PC-3 (cell line): ENCODE data around the gene KMT2A. TPM values are rescaled to one million over a fixed set of nuclear protein-coding genes. Genes with fewer than 3 reads are reported as not detected.
"Not testable (repeated sequence)": the region's sequence is repeated elsewhere in the genome, so short reads cannot be mapped to it uniquely, and the experiment has no call there.

Experiments used
- ATAC-seq: fragments of 200-7000 bp; cut with Tn5 transposase; 2 replicates; pipeline ENCODE4 v1.9.1; 2020; ENCODE audit warnings: mild to moderate bottlenecking, moderate library complexity
- BruUV-seq: library from RNA; stranded (reverse); fragments of 400-500 nt; replicated peaks from 2 replicates; lab custom pipeline; 2021; lab: Mats Ljungman, UMichigan
- CTCF ChIA-PET: fragments of 300-600 bp; sonication (Branson Sonifier 250); formaldehyde crosslinking; loops from one replicate; lab custom pipeline; 2022; ENCODE audit warnings: antibody characterized with exemption; lab: Charles Lee
- POLR2A ChIA-PET: fragments of 300-600 bp; sonication (Branson Sonifier 250); formaldehyde crosslinking; loops from one replicate; lab custom pipeline; 2022; ENCODE audit warnings: antibody characterized with exemption; ENCODE audit not compliant: unreplicated experiment; lab: Charles Lee
- DNase-seq: peaks from one replicate; pipeline ENCODE4 v3.0.0-alpha.2; 2015
- H2AFZ ChIP-seq: fragments of 300-600 bp; sonication (generic); 2 replicates; pipeline ENCODE4 v1.6.0; 2016; ENCODE audit warnings: antibody characterized with exemption, low read length
- H3F3A ChIP-seq: fragments of 300-600 bp; sonication (generic); one replicate; pipeline ENCODE4 v1.6.0; 2017; ENCODE audit warnings: antibody characterized with exemption, low read length, control low read depth, mild to moderate bottlenecking; ENCODE audit not compliant: unreplicated experiment
- H3K27ac ChIP-seq: fragments of 300-600 bp; sonication (generic); 2 replicates; pipeline ENCODE4 v1.5.1; 2016; ENCODE audit warnings: mild to moderate bottlenecking, low read length
- H3K27me3 ChIP-seq: fragments of 300-600 bp; sonication (generic); 2 replicates; pipeline ENCODE4 v1.6.1; 2016; ENCODE audit warnings: low read length, mixed read lengths
- H3K36me3 ChIP-seq: fragments of 300-600 bp; sonication (generic); 2 replicates; pipeline ENCODE4 v1.6.1; 2016; ENCODE audit warnings: low read depth, mixed run types, low read length, mixed read lengths
- H3K4me1 ChIP-seq: fragments of 300-600 bp; sonication (generic); 2 replicates; pipeline ENCODE4 v1.5.1; 2016; ENCODE audit warnings: low read length; ENCODE audit not compliant: insufficient read depth
- H3K4me2 ChIP-seq: fragments of 300-600 bp; sonication (generic); 2 replicates; pipeline ENCODE4 v1.6.0; 2016; ENCODE audit warnings: low read length
- H3K4me3 ChIP-seq: fragments of 300-600 bp; sonication (generic); 2 replicates; pipeline ENCODE4 v1.5.1; 2016; ENCODE audit warnings: mild to moderate bottlenecking, low read length, mixed read lengths
- H3K79me2 ChIP-seq: fragments of 300-600 bp; sonication (generic); 2 replicates; pipeline ENCODE4 v1.6.1; 2017; ENCODE audit warnings: low read length, mixed read lengths
- H3K9ac ChIP-seq: fragments of 300-600 bp; sonication (generic); 2 replicates; pipeline ENCODE4 v1.6.0; 2016; ENCODE audit warnings: mild to moderate bottlenecking, low read length
- H3K9me2 ChIP-seq: fragments of 300-600 bp; sonication (generic); replicated peaks from 2 replicates; pipeline ENCODE4 v1.6.1; 2016; ENCODE audit warnings: mixed run types, low read length, mixed read lengths
- H3K9me3 ChIP-seq: fragments of 300-600 bp; sonication (generic); 2 replicates; pipeline ENCODE4 v1.6.1; 2016; ENCODE audit warnings: low read length, mixed read lengths
- H4K20me1 ChIP-seq: fragments of 300-600 bp; sonication (generic); 2 replicates; pipeline ENCODE4 v1.6.1; 2016; ENCODE audit warnings: low read length, mixed read lengths
- EZH2 ChIP-seq: fragments of 300-600 bp; sonication (generic); IDR thresholded peaks from one replicate; pipeline ENCODE4 v1.6.1; 2017; ENCODE audit warnings: antibody characterized with exemption, mild to moderate bottlenecking, low read length; ENCODE audit not compliant: unreplicated experiment
- EZH2phosphoT487 ChIP-seq: fragments of 300-600 bp; sonication (generic); IDR thresholded peaks from 2 replicates; pipeline ENCODE4 v1.6.1; 2018; ENCODE audit warnings: mild to moderate bottlenecking, antibody characterized with exemption, low read length, borderline replicate concordance
- intact Hi-C: fragments of 100-400 bp; cut with micrococcal nuclease; formaldehyde crosslinking; loops from 2 replicates; pipeline ENCODE4 v1.9.0; 2023
- total RNA-seq: library from RNA; depleted of rRNA; stranded (reverse); fragments of >200 nt; gene quantifications from 2 replicates; pipeline ENCODE4 v1.2.3, GENCODE V29; 2014
- TF ChIP-seq, protein P1 (sequence below): fragments of 300-600 bp; sonication (generic); conservative IDR thresholded peaks from 2 replicates; pipeline ENCODE4 v1.5.1; 2017; ENCODE audit warnings: antibody characterized with exemption, low read depth, mild to moderate bottlenecking, low read length

KMT2A gene
- total RNA-seq, 1 experiment from 2014 or later, result 35.3 TPM

DNA sequence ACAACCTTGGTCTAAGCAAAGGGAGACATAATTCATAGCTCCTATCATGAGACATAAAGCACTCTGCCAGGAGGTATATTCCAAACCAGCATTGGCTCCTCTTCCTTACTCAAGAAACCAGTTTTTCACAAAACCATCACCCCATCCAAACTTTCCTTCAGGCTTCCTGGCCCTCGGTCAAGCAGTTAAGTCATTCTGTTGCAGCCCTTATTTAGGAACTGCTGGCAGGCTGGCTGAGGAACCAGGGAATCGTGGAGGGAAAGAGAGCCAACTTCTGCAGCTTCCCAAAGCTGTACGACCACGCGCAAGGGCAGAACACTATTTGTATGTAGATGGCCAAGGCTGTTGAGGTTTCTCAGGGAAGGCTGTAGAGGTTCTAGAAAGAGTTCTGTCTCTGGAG is 128.8 kb downstream of the KMT2A start:
- H3K36me3 ChIP-seq, result no peaks in the 10 kb centered on the region
- H3K27me3 ChIP-seq, result no peaks in the 10 kb centered on the region
- ATAC-seq, result no peak
- H3K27ac ChIP-seq, result no peak overlapping the region
- TF ChIP-seq EZH2phosphoT487 (no peak), EZH2 (no peak)
- TF ChIP-seq, protein P1, sequence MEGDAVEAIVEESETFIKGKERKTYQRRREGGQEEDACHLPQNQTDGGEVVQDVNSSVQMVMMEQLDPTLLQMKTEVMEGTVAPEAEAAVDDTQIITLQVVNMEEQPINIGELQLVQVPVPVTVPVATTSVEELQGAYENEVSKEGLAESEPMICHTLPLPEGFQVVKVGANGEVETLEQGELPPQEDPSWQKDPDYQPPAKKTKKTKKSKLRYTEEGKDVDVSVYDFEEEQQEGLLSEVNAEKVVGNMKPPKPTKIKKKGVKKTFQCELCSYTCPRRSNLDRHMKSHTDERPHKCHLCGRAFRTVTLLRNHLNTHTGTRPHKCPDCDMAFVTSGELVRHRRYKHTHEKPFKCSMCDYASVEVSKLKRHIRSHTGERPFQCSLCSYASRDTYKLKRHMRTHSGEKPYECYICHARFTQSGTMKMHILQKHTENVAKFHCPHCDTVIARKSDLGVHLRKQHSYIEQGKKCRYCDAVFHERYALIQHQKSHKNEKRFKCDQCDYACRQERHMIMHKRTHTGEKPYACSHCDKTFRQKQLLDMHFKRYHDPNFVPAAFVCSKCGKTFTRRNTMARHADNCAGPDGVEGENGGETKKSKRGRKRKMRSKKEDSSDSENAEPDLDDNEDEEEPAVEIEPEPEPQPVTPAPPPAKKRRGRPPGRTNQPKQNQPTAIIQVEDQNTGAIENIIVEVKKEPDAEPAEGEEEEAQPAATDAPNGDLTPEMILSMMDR, result no peak
- H3K4me2 ChIP-seq, result peak overlapping the region; percentile 44
- no peaks in the 10 kb centered on the region for H3F3A ChIP-seq
- DNase-seq, result peak; percentile 11
- H3K79me2 ChIP-seq, result no peaks in the 10 kb centered on the region
- BruUV-seq, result no TSS peak
- H2AFZ ChIP-seq, result no peak overlapping the region
- H3K9ac ChIP-seq, result no peak overlapping the region
- H3K4me1 ChIP-seq, result peaks cover 6% of the 10 kb centered on the region; the same call in 1 of the 2 replicates
- no peaks in the 10 kb centered on the region for H3K9me2 ChIP-seq
- intact Hi-C loops, result loop anchor here (10.0 kb wide), 1 partner anchor 160 kb away; the partner anchor contains the start of gene ATP5MG
- ChIA-PET POLR2A (no interaction called here), CTCF (no interaction called here)
- peak overlapping the region; percentile 41; the same call in 1 of the 2 replicates for H3K4me3 ChIP-seq
- H4K20me1 ChIP-seq, result no peaks in the 10 kb centered on the region
- H3K9me3 ChIP-seq, result no peaks in the 10 kb centered on the region

DNA sequence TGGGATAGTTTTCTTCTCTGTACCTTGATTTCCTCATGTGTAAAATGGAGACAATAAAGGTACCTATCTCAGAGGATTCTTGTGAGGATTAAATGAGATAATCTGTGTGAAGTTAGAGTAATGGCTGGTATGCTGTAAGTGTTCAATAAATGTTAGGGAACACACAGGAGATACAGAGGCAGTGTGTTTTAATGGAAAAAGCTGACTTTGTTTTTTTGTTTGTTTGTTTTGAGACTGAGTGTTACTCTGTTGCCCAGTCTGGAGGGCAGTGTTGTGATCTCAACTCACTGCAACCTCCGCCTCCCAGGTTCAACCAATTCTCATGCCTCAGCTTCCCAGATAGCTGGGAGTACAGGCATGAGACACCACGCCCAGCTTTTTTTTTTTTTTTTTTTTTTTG is 133.4 kb downstream of the KMT2A start:
- Histone ChIP-seq H3K9ac (no peak overlapping the region), H4K20me1 (peaks cover 15% of the 10 kb centered on the region), H3F3A (no peaks in the 10 kb centered on the region), H3K79me2 (peaks cover 28% of the 10 kb centered on the region), H3K9me2 (no peaks in the 10 kb centered on the region), H3K9me3 (no peaks in the 10 kb centered on the region), H3K36me3 (no peaks in the 10 kb centered on the region), H3K4me1 (peaks cover 24% of the 10 kb centered on the region), H3K4me3 (no peak overlapping the region), H3K27ac (no peak overlapping the region), H3K27me3 (no peaks in the 10 kb centered on the region), H2AFZ (no peak overlapping the region), H3K4me2 (no peak overlapping the region)
- no peak for TF ChIP-seq EZH2phosphoT487
- TF ChIP-seq EZH2, result no peak
- TF ChIP-seq, protein P1, result no peak
- DNase-seq, result no peak
- POLR2A ChIA-PET, result no interaction called here
- ATAC-seq, result no peak
- intact Hi-C loops, result loop anchor here (10.0 kb wide), 1 partner anchor 165 kb away; the partner anchor contains the start of gene ATP5MG
- CTCF ChIA-PET, result interaction anchor here (0.6 kb wide), 1 partner anchor 134 kb away, joined by 3 read pairs; the partner anchor contains the start of gene KMT2A
- BruUV-seq, result no TSS peak

DNA sequence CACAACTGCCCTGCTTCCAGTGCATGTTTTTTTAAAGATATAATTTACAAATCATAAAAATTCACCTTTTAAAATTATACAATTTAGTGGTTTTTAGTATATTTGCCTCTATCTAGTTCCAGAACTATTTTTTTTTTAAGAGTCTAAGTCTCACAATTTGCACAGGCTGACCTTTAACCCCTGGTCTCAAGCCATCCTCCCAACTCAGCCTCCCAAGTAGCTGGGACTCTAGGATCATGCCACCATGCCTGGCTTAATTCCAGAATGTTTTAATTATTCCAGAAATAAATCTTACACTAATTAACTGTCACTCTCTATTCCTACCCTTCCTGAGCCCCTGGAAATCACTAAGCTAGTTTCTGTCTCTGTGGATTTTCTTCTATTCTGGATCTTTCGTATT is 134.5 kb downstream of the KMT2A start:
- CTCF ChIA-PET, result no interaction called here

DNA sequence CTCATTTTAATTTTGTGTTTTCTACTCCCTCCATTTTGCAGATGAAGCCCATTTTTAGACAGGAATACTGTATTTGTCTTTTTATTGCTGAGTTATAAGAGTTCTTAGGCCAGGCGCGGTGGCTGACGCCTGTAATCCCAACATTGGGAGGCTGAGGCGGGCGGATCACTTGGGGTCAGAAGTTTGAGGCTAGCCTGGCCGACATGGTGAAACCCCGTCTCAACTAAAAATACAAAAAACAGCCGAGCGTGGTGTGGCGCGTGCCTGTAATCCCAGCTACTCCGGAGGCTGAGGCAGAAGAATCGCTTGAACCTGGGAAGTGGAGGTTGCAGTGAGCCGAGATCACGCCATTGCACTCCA is 135.4 kb downstream of the KMT2A start:
- H3K9me3 ChIP-seq, intact Hi-C loops, H3F3A ChIP-seq, H3K9me2 ChIP-seq, BruUV-seq, H3K27me3 ChIP-seq, H3K27ac ChIP-seq, POLR2A ChIA-PET, H3K36me3 ChIP-seq, DNase-seq, ATAC-seq, CTCF ChIA-PET: not testable (repeated sequence)
- Histone ChIP-seq H2AFZ (peak overlapping the region; percentile 97), H4K20me1 (peaks cover 32% of the 10 kb centered on the region), H3K4me1 (peaks cover 25% of the 10 kb centered on the region), H3K4me3 (peak overlapping the region; percentile 88), H3K79me2 (peaks cover 48% of the 10 kb centered on the region), H3K4me2 (peak overlapping the region; percentile 91), H3K9ac (peak overlapping the region; percentile 99; the same call in 1 of the 2 replicates)

More for the DNA sequence above, 134.5 kb downstream of the KMT2A start:
- Histone ChIP-seq H3K27ac (no peak overlapping the region), H3K36me3 (no peaks in the 10 kb centered on the region), H2AFZ (no peak overlapping the region), H3K9me3 (no peaks in the 10 kb centered on the region), H3K4me3 (no peak overlapping the region), H3K9me2 (no peaks in the 10 kb centered on the region), H4K20me1 (peaks cover 25% of the 10 kb centered on the region), H3K4me1 (peaks cover 25% of the 10 kb centered on the region), H3K9ac (no peak overlapping the region), H3K4me2 (no peak overlapping the region), H3K79me2 (peaks cover 39% of the 10 kb centered on the region), H3F3A (no peaks in the 10 kb centered on the region), H3K27me3 (no peaks in the 10 kb centered on the region)
- no peak for TF ChIP-seq EZH2phosphoT487
- TF ChIP-seq, protein P1, result no peak
- no peak for TF ChIP-seq EZH2
- BruUV-seq, result no TSS peak
- POLR2A ChIA-PET, result no interaction called here
- DNase-seq (no peak), ATAC-seq (no peak)
- intact Hi-C loops, result no loop called here
